HG02623 (cell line): Measurements from ENCODE around the gene CASKIN2.

ENCODE experiments used
- ATAC-seq: cut with Tn5 transposase; IDR thresholded peaks from one replicate; pipeline ENCODE4 v1.9.1; 2021; ENCODE audit warnings: moderate library complexity; ENCODE audit not compliant: unreplicated experiment

The CASKIN2 gene

DNA sequence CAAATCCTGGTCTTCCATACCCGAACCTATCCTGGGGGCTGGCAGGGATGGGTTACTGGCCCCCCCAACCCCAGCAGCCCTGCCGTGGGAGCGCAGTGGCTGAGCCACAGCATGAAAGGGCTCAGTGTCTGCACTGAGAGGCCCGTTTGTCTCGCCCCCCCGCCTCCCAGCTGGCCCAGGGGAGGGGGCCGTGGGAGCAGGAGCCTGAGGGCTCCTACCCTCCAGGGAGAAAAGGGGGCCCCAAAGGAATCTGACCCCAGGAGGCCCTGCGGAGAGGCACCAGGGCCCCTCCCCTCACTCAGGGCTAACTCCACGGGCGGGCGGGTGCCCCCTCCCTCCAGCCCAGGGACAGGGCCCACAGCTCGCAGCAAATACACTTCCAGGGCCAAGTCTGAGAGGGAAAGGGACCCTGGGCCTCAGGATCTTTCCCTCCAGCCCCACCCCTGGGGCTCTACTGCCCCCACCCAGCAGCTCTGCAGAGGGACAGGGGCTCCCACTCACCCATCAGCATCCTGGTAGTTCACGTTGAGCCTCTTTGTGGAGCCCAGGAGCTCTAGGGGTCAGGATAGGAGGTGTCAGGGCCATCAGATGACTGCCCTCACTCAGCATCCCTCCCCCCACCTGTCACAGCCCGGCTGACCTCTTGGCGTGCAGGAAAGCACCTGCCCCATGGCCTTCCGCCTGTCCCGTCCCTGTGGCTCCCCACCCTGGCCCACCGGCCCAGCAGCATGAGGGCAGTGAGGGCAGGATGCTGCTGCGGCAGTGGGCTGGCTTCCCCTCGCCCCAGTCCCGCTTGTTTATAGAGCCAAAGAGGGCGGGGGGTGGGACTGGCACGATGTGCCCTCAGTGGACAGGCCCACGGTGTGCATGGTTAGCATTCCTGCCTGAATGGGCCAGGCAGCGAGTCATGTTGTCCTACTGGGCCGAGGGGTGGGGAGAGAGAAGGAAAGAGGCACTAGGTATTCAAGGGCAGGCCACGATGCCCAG is 7.3 kb downstream of the CASKIN2 start:
- no peak for ATAC-seq

DNA sequence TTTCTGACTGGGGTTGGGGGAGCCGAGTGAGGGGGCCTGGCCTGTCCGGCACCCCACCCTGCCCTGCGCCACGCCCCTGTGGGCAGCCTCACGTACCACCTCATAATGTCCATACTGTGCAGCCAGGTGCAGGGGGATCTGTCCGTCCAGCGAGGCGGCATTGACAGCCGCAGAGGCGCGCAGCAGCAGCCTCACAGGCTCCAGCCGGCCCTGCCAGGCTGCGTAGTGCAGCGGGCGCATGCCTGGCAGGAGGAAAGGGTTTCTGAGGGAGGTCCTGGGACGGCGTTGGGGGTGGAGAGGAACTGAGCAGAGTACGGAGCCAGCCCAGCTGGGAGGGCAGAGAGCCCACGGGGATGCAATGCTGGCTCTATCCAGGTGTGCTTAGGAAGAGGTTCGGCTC is 8.4 kb downstream of the CASKIN2 start:
- no peak for ATAC-seq

DNA sequence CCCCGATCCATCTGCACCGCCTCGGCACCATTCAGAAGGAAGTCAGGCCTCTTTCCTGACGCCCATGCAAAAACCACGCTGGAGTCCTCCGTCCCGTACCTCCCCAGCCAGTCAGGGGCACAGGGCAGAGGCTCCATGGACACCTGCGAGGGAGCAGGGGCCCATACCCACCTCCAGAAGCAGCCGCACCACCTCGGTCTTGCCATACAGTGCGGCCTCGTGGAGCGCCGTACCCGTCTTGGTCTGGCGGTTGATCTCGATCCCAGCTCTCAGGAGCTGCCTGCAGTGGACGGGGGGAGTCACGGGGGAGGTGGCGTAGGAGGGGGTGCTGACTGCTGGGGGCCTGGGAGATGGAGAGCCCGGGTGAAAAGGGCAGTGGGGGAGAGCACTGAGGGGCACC is 9.2 kb downstream of the CASKIN2 start:
- no peak for ATAC-seq

DNA sequence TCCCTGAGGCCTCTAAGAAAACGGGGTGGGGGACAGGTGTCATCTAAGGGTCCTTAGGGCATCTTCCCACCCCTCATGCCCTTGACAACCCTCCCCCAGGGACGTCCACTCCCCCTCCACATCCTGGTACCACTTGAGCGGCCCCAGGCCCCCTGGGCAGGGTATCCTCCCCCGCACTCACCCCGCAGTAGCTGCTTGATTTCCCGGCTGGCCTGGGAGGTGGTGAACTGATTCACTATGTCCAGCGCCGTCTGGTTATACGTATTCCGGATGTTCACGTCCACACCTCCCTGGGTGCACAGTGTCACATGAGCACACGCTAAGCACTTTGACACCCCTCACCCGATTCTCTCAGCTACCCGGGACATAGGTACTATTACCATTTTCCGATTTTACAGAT is 9.7 kb downstream of the CASKIN2 start:
- ATAC-seq: no peak

DNA sequence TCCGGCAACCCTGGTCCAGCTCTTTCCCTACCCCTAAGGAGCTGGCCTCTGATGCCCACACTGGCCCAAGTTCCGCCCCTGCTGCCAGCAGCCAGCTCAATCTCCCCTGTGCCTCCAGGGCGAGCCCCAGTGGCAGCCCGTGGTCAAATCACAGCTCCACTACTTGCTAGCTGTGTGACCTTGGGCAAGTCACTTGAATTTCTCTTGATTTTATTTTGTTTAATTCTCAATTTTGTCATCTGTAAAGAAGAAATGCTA is 10.3 kb downstream of the CASKIN2 start:
- ATAC-seq: no peak

GRCh38 chr17:75504347-75505151 is 10.8 kb downstream of the CASKIN2 start:
- ATAC-seq: no peak

DNA sequence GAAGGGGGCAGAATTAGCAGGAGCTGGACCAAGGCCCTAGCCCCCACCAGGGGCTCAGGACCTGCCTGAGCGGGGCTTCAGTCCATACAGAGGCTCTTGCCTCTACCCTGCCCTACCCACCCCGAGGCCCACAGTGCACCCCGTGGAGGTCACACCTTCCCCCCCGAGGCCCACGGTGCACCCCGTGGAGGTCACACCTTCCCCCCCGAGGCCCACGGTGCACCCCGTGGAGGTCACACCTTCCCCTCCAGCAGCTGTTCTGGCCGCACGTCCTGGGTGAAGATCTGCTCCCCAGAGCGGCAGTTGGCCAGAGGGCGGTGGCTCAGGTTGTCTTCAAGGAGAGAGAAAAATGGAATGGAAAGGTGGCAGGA is 11.4 kb downstream of the CASKIN2 start:
- no peak for ATAC-seq

- no peak for ATAC-seq
Observed at GRCh38 chr17:75503337-75503950, 11.9 kb downstream of the CASKIN2 start.

GRCh38 chr17:75502721-75503329 is 12.5 kb downstream of the CASKIN2 start:
- no peak for ATAC-seq

DNA sequence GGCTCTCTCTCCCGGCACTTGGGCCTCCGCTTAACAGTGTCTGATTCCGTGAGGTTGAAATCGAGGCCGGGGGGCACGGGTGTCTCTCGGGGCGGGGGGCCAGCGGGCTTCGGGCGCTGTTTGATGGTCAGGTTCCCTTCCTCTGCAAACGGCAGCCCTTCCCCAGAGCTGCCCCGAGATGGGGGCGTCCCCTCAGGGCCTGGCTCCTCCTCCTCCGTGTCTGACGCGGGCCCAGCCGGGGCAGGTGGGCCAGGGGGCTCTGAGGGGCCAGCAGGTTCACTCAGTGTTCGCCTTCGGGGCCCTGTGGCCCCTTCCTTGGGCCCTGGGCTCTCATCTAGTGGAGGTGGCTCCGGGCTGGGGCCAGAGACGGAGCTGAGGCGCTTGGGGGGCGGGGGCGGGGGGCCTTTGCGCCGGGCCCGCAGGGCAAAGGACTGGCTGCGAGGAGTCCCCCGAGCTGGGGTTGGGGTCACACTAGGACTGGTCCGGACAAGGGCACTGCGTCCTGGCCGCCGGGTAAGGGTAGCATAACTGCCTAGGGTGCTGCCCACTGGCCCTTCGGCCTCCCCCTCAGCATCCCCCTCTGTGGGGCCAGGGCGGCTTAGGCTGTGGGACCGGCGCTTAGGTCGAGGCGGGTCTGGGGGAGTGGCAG is 13.1 kb downstream of the CASKIN2 start:
- no peak for ATAC-seq

- ATAC-seq: no peak
Observed at GRCh38 chr17:75501378-75502071, 13.8 kb downstream of the CASKIN2 start.

GRCh38 chr17:75500419-75501216 is 14.7 kb downstream of the CASKIN2 start:
- no peak for ATAC-seq

- ATAC-seq: no peak
Observed at GRCh38 chr17:75499313-75500022, 15.9 kb downstream of the CASKIN2 start.

DNA sequence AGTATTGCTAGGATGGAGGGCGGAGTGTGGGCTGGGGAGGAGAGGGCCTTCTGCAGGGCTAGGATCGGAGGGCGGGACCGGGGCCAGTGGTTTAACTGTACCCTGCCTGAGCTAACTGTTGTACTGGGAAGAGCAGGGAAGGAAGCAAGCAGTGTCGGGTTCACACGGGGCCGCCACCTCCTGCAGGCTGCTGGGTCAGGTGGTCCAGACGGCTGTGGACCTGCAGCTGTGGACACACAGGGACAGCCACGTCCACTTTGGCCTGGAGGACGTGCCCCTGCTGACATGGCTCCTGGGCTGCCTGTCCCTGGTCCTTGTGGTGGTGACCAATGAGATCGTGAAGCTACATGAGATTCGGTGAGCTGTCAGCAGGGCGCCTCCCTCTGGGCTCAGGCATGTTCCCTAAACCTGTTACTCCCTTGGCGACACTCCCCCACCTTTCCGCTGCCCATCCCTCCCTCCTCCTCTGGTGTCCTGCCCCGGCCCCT is 16.6 kb downstream of the CASKIN2 start:
- ATAC-seq: no peak

GRCh38 chr17:75498039-75498725 is 17.2 kb downstream of the CASKIN2 start:
- no peak for ATAC-seq

DNA sequence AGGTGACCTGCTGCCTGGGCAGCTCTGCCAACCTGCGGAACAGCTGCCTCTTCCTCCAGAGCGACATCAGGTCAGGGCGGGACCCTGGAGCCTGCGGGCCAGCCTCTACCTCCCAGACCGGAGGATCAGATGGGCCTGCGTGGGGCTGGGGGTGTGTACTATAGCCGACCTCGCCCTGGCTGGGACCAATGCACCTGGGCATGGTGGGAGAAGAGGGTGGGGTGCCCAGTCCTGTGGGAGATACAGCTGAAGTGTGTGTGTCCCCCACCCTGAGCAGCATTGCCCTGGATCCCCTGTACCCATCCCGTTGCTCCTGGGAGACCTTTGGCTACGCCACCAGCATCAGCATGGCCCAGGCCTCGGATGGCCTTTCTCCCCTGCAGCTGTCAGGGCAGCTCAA is 19.3 kb downstream of the CASKIN2 start:
- no peak for ATAC-seq

DNA sequence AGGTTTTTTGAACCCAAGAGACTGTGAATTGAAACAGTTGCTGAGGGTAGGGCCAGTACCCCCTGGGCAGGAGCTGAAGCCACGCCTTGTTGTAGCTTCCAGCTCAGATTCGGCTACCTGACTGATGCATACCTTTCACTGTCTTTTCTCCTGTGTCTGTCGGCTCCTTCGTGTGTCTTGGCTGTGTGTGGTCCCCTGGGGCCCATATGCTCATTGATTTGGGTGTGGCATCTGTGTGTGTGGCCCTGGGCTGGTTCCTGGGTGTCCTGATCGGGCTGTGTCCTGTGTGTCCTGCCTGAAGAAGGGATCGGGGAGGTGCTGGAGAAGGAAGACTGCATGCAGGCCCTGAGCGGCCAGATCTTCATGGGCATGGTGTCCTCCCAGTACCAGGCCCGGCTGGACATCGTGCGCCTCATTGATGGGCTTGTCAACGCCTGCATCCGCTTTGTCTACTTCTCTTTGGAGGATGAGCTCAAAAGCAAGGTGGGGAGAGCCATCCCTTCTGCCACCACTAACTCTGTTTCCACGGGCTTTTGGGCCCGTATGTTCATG is 20.9 kb downstream of the CASKIN2 start:
- no peak for ATAC-seq
